ENCODE measurements around the gene TMEM184A. TPM values are rescaled to one million over a fixed set of nuclear protein-coding genes. Genes with fewer than 3 reads are reported as not detected.

Gene TMEM184A
- total and polyA plus RNA-seq, 8 donors, result 3.8 to 99.4 (median 17.2) TPM

DNA sequence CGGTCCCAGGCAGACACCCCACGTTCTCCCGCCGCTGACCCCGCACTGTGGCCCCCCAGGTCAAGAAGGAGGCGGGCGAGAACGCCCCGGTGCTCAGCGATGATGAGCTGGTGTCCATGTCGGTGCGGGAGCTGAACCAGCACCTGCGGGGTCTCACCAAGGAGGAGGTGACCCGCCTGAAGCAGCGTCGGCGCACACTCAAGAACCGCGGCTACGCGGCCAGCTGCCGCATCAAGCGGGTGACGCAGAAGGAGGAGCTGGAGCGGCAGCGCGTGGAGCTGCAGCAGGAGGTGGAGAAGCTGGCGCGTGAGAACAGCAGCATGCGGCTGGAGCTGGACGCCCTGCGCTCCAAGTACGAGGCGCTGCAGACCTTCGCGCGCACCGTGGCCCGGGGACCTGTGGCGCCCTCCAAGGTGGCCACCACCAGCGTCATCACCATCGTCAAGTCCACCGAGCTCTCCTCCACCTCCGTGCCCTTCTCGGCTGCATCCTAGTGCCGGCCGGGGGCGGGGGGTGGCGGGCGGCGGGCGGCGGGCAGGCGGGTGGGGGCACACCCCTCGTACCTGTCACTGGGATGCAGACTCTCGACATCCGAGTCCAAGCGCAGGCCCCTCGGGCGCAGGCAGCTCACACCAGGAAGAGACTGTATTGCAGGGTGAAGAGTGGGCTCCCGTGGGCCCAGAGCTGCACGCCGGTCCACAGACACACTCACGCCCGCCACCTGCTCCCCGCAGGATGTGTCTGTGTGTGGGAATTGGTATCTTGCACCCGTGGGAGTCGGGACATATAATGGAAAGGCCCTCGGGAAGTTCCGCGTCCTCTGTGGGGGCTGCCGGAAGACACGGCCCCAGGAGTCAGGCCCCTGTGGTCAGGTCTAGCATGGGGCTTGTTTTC is 15.9 kb downstream of the TMEM184A start:
- Histone ChIP-seq H3K36me3 (peaks cover 44 to 76% (median 75%) of the 10 kb centered on the region in 4 donors), H3K27ac (peak overlapping the region in 2 of 5 donors; percentile 98 to 100), H3K4me1 (peaks cover 34 to 46% (median 39%) of the 10 kb centered on the region in 4 donors), H3K4me3 (no peak overlapping the region), H3K27me3 (no peaks in the 10 kb centered on the region), H3K9me3 (no peaks in the 10 kb centered on the region)
- peak in 1 of 2 donors; percentile 11 for DNase-seq
- intact Hi-C loops (cut with DNase I; ENCODE audit: low total_unique reads), result no loop called here
- 94 to 97% (median 96%) methylated on average over 33 to 73 of the region's 73 CpGs for WGBS, 5 donors
- TF ChIP-seq EP300 (IDR thresholded peaks at IDR 0.05) (no peak), POLR2AphosphoS5 (IDR thresholded peaks at IDR 0.05) (no peak), POLR2A (IDR thresholded peaks at IDR 0.05) (no peak)
- TF ChIP-seq, protein P1, sequence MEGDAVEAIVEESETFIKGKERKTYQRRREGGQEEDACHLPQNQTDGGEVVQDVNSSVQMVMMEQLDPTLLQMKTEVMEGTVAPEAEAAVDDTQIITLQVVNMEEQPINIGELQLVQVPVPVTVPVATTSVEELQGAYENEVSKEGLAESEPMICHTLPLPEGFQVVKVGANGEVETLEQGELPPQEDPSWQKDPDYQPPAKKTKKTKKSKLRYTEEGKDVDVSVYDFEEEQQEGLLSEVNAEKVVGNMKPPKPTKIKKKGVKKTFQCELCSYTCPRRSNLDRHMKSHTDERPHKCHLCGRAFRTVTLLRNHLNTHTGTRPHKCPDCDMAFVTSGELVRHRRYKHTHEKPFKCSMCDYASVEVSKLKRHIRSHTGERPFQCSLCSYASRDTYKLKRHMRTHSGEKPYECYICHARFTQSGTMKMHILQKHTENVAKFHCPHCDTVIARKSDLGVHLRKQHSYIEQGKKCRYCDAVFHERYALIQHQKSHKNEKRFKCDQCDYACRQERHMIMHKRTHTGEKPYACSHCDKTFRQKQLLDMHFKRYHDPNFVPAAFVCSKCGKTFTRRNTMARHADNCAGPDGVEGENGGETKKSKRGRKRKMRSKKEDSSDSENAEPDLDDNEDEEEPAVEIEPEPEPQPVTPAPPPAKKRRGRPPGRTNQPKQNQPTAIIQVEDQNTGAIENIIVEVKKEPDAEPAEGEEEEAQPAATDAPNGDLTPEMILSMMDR (IDR thresholded peaks at IDR 0.05), result no peak

DNA sequence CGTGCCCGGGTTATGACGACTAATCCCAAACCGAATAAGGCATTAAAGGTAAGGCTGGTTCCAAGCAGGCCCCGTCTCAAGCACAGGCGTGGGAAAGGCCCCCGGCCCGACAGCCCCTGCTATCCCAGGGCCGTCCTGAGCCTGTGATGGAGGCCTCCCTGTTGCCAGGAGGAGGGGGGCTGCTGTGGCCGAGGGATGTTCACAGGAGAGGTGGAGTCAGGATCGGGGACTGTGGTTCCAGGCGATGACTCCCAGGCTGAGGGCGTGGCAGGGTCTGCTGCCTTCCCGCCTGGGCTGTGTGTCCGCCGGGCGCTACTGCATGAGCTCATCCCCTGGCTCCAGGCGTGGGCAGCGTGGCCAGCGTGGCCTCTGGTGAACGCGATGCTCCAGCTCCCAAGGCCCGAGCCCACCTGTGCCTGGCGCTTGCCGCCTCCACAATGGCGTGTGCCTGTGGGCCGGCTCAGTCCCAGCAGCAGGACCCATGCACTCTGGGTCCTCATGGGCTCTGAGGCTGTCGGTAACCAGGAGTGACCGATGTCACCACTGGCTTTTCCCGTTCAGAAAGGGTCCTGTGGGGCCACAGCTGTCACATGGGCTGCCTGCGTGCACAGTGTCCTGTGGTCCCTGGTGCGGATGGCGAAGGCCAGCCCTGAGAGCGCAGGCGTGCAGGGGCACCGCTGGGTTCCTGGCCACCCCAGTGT is 16.7 kb downstream of the TMEM184A start:
- peak in 1 of 2 donors; percentile 47 for DNase-seq
- H3K27ac ChIP-seq, result peak overlapping the region in 4 of 5 donors; percentile 96 to 100 (median 99)
- 86 to 93% (median 89%) methylated on average over 10 to 36 of the region's 36 CpGs for WGBS, 5 donors
- H3K36me3 ChIP-seq, result peaks cover 44 to 73% (median 69%) of the 10 kb centered on the region in 4 donors
- intact Hi-C loops (cut with DNase I; ENCODE audit: low total_unique reads), result no loop called here
- no peaks in the 10 kb centered on the region for H3K9me3 ChIP-seq
- peaks cover 38 to 49% (median 43%) of the 10 kb centered on the region in 4 donors for H3K4me1 ChIP-seq
- peak overlapping the region in 1 of 4 donors; percentile 42 for H3K4me3 ChIP-seq
- TF ChIP-seq POLR2AphosphoS5 (IDR thresholded peaks at IDR 0.05) (no peak), EP300 (IDR thresholded peaks at IDR 0.05) (no peak), POLR2A (IDR thresholded peaks at IDR 0.05) (no peak)
- TF ChIP-seq, protein P1 (IDR thresholded peaks at IDR 0.05), result no peak
- no peaks in the 10 kb centered on the region for H3K27me3 ChIP-seq

DNA sequence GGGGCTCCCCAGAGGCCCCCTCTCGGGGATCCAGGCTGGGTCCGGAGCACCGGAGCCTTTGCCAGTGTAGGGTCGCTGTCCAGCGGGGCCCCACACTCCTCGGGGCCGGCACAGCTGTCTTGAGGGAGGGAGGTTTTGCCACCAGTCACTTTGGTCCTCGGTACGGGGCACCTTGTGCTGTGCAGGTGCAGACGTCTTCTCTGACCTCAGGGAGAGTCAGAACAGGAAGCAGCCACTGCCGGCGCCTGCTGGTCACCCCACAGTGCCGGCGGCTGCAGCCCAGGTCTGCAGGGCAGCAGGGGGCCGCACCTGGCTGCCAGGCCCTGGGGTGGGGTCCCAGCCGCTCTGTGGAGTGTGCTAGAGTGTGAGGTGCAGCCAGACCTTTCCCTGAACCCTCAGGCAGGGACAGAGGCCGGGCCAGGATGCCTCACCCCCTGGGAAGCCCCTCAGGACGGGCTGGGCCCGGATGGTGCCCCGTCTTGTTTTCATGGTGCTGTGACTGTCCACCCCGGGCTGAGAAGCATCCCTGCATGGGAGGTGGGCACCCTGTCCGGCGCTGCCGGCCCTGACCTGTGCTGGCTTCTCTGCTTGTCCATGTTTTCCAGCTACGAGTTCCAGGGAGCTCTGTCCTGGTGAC is 17.3 kb downstream of the TMEM184A start:
- intact Hi-C loops (cut with DNase I; ENCODE audit: low total_unique reads), result no loop called here
- no peaks in the 10 kb centered on the region for H3K27me3 ChIP-seq
- peaks cover 44 to 55% (median 50%) of the 10 kb centered on the region in 4 donors for H3K4me1 ChIP-seq
- peak in 1 of 2 donors; percentile 42 for DNase-seq
- peak overlapping the region; percentile 94 to 100 (median 98) for H3K27ac ChIP-seq
- peak overlapping the region; percentile 42 to 56 (median 46) for H3K4me3 ChIP-seq
- no peak for TF ChIP-seq EP300 (IDR thresholded peaks at IDR 0.05)
- no peak for TF ChIP-seq POLR2A (IDR thresholded peaks at IDR 0.05)
- peaks cover 44 to 66% (median 62%) of the 10 kb centered on the region in 4 donors for H3K36me3 ChIP-seq
- no peaks in the 10 kb centered on the region for H3K9me3 ChIP-seq
- WGBS, 5 donors, result 58 to 77% (median 68%) methylated on average over 4 to 25 of the region's 25 CpGs

DNA sequence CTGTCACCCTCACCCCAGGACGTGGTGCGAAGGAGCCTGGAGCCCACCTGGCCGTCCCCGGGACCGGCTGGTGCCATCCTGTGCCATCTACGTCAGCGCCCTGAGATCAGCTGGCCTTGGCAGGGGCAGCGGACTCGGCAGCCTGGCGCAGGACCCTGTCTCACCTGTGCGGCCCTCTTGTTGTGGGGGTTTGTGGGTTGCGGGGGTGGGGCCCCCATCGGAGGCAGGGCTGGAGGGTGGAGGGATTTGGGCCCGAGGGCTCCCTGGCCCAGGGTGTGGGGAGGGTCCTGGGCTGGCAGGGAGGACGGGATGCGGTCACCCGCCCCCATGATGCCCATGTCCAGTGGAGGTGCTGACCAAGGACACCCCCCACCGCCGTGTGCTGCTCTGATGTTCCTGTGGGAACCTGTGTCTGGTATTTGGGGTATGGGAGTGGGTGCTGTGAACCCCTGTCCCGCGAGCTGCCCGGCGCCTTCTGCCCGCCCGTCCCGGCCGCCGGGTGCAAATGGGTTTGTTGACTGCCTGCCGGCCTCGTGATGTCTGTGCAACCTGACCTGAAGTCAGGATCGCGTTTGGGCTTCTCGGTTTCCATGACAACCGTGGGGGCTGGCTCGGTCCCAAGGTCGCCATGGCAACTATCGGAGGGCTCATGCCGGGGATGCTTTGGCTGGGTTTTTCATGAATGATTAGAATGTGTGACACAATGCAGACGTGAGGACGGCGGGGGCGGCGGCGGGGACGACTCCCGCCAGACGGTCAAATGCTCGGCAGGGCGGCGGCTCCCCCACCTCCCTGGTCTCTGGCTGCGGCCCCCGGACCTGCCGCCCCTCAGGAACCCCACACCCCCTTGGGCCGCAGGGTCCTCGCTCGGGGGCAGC is 18.2 kb downstream of the TMEM184A start:
- TF ChIP-seq POLR2AphosphoS5 (IDR thresholded peaks at IDR 0.05), result peak; percentile 48 to 81 (median 49)
- TF ChIP-seq EP300 (IDR thresholded peaks at IDR 0.05), result no peak
- no peak for TF ChIP-seq POLR2A (IDR thresholded peaks at IDR 0.05)
- TF ChIP-seq, protein P1 (IDR thresholded peaks at IDR 0.05), result no peak
- peaks cover 44 to 57% (median 53%) of the 10 kb centered on the region in 4 donors for H3K36me3 ChIP-seq
- no peaks in the 10 kb centered on the region for H3K27me3 ChIP-seq
- H3K4me1 ChIP-seq, result peaks cover 52 to 64% (median 58%) of the 10 kb centered on the region in 4 donors
- H3K9me3 ChIP-seq, result no peaks in the 10 kb centered on the region
- 15 to 35% (median 27%) methylated on average over 29 to 56 of the region's 56 CpGs for WGBS, 5 donors
- intact Hi-C loops (cut with DNase I; ENCODE audit: low total_unique reads), result no loop called here
- peak; percentile 81 to 96 for DNase-seq
- H3K4me3 ChIP-seq, result peak overlapping the region; percentile 42 to 56 (median 46)
- peak overlapping the region; percentile 94 to 100 (median 98) for H3K27ac ChIP-seq
